ENCODE measurements around the gene MS4A18. TPM values are rescaled to one million over a fixed set of nuclear protein-coding genes. Genes with fewer than 3 reads are reported as not detected.

Gene MS4A18
- total RNA-seq, 1 experiment from 2014 or later: not detected

- TF ChIP-seq ARID4B (CRISPR knock-in tag; IDR thresholded peaks at IDR 0.05; ENCODE audit: borderline replicate concordance) (no peak), NR3C1 (CRISPR knock-in tag; conservative IDR thresholded peaks at IDR 0.05; ENCODE audit: low read depth) (no peak), AFF4 (CRISPR knock-in tag; IDR thresholded peaks at IDR 0.05; ENCODE audit: borderline replicate concordance) (no peak), FOXJ3 (CRISPR knock-in tag; IDR thresholded peaks at IDR 0.05; ENCODE audit: borderline replicate concordance) (no peak), FOXK1 (CRISPR knock-in tag; IDR thresholded peaks at IDR 0.05) (no peak), FOXP1 (CRISPR knock-in tag; IDR thresholded peaks at IDR 0.05; ENCODE audit: borderline replicate concordance) (no peak), NFYB (CRISPR knock-in tag; conservative IDR thresholded peaks at IDR 0.05; ENCODE audit: low read depth) (no peak), ZNF425 (CRISPR knock-in tag; conservative IDR thresholded peaks at IDR 0.05) (no peak)
Measured at GRCh38 chr11:60785136-60785535, 60.6 kb downstream of the MS4A18 start, which contains the start of gene MS4A10 (continued).

GRCh38 chr11:60785806-60786361 lies 61.4 kb downstream of the MS4A18 start:
- ATAC-seq: no peak
- no peak overlapping the region for H3K4me3 Mint-ChIP-seq
- H3K27me3 Mint-ChIP-seq (ENCODE audit: low read depth): no peaks in the 10 kb centered on the region; the same call in 1 of the 2 replicates
- no peaks in the 10 kb centered on the region for H3K36me3 Mint-ChIP-seq
- no peak for DNase-seq (ENCODE audit: low spot score)
- CTCF ChIA-PET: interaction anchor here (1.0 to 3.5 kb wide), 4 partner anchors 10 to 102 kb away, joined by 4 to 17 read pairs (median 5); no protein-coding TSS in a partner anchor
- H3K4me1 Mint-ChIP-seq: no peaks in the 10 kb centered on the region
- H3K27ac Mint-ChIP-seq: no peak overlapping the region
- H3K9me3 Mint-ChIP-seq: peaks cover 12% of the 10 kb centered on the region
- POLR2A ChIA-PET: no interaction called here
- TF ChIP-seq HMGXB4 (CRISPR knock-in tag; IDR thresholded peaks at IDR 0.05) (no peak), TEAD4 (CRISPR knock-in tag; IDR thresholded peaks at IDR 0.05) (no peak), SOX15 (CRISPR knock-in tag; IDR thresholded peaks at IDR 0.05) (no peak), ERG (CRISPR knock-in tag; IDR thresholded peaks at IDR 0.05) (no peak), ZNF532 (CRISPR knock-in tag; IDR thresholded peaks at IDR 0.05; ENCODE audit: borderline replicate concordance) (no peak), ZNF425 (CRISPR knock-in tag; conservative IDR thresholded peaks at IDR 0.05) (no peak)
